Lung (tissue), 12 donors: ENCODE data around the gene GAB2. TPM values are rescaled to one million over a fixed set of nuclear protein-coding genes. Genes with fewer than 3 reads are reported as not detected.

Experiments used
- ATAC-seq: fragments of 200-7000 bp; cut with Tn5 transposase; one replicate; pipeline ENCODE4 v1.9.1; 2020; ENCODE audit warnings: moderate number of reproducible peaks; ENCODE audit not compliant: insufficient read depth, low FRiP score
- DNase-seq, 3 donors: peaks; one replicate each; pipeline ENCODE4 v3.0.0-alpha.2; 2013 to 2017
- H3K27ac ChIP-seq, 2 donors: one replicate each; pipeline ENCODE4 v1.5.1; 2013; ENCODE audit warnings: mild to moderate bottlenecking in 2 of 2, moderate library complexity in 2 of 2, control low read depth in 1 of 2, inconsistent platforms in 1 of 2, low read depth in 1 of 2, low read length in 1 of 2
- H3K27me3 ChIP-seq, 3 donors: one replicate each; pipeline ENCODE4 v1.5.1; 2013; ENCODE audit warnings: low read length in 2 of 3; ENCODE audit not compliant: control insufficient read depth in 3 of 3, insufficient read depth in 3 of 3
- H3K36me3 ChIP-seq, 4 donors: one replicate each; pipeline ENCODE4 v1.5.1; 2013; ENCODE audit warnings: low read length in 4 of 4, mild to moderate bottlenecking in 1 of 4, moderate library complexity in 1 of 4; ENCODE audit not compliant: control insufficient read depth in 4 of 4, insufficient read depth in 4 of 4
- H3K4me1 ChIP-seq, 5 donors: one replicate each; pipeline ENCODE4 v1.5.1; 2013; ENCODE audit warnings: low read length in 5 of 5, mild to moderate bottlenecking in 2 of 5, moderate library complexity in 1 of 5; ENCODE audit not compliant: control insufficient read depth in 5 of 5, insufficient read depth in 5 of 5
- H3K4me3 ChIP-seq: one replicate; pipeline ENCODE4 v1.5.1; 2013; ENCODE audit warnings: mild to moderate bottlenecking, control low read depth, moderate library complexity
- H3K9ac ChIP-seq, 2 donors: one replicate each; pipeline ENCODE4 v1.5.1; 2013; ENCODE audit warnings: low read length in 2 of 2, control low read depth in 1 of 2; ENCODE audit not compliant: insufficient read depth in 1 of 2
- H3K9me3 ChIP-seq, 4 donors: one replicate each; pipeline ENCODE4 v1.5.1; 2013; ENCODE audit warnings: low read length in 3 of 4, mild to moderate bottlenecking in 1 of 4, moderate library complexity in 1 of 4; ENCODE audit not compliant: control insufficient read depth in 4 of 4, insufficient read depth in 3 of 4
- WGBS, 2 donors: extraction: QIAGEN DNeasy Blood & Tissue Kit; methylation state at CpG; one replicate each; pipeline ENCODE4 v1.1.7; 2013; 5-methylcytosine and 5-hydroxymethylcytosine counted together
- polyA plus RNA-seq, 2 donors: library from polyadenylated mRNA; stranded (reverse); fragments of 200-250 nt; gene quantifications; one replicate each; pipeline ENCODE4 v1.2.1, GENCODE V29; 2013
- total RNA-seq, 2 donors: library from RNA; depleted of rRNA in 1 of 2; stranded (reverse); fragments of >200 nt in 1 of 2; gene quantifications; one replicate each; pipeline ENCODE4 v1.2.1, GENCODE V29; 2014 to 2021
- TF ChIP-seq, protein P1 (sequence below): IDR thresholded peaks from 2 replicates; pipeline ENCODE4 v1.5.1; 2012; ENCODE audit warnings: mild to moderate bottlenecking; ENCODE audit errors: control extremely low read depth, extremely low read depth
- donor health status: control.
- donor health status: control.
- donor health status: Bipolar disorder and iron deficiency.
- donor health status: healthy.
- donor health status: DM: yes; HTN: yes; CAD: no.

Gene GAB2
- total and polyA plus RNA-seq, 4 donors: 17.8 to 47.9 (median 23.1) TPM

DNA sequence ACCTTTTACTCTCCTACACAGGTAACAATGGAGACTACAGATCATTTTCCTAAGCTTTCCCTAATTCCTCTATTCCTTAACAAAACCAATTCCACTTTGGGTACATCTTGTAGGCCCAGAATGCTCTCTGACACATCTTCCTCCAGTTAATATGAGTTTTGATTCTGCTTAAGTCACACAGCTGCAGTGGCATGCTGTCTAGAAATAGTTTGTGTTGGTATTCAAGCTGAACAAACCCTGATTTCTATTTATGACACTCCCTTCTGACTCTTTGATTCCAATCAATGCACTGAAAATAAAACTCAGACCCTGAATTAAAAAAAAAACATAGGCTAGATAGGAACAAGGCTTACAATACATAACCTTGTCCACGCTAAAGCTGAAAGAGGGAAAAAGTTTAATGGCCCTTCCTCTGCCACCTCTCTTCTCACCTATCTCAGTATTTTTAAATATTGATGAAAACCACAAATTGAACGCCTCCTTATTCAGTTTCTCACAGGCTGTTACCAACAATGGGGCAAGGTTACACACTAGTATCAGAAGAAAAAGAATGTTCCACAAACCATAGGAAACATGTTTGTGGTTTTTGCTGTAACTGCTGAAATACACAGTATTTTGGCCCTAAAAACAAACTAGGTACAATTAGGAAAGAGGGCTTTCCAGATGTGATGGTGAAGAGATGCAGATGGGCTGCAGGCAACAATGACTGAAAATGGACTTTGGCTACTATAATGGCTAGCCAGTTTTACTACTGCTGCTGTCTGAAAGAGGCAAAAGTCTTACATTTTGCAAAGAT lies 35.7 kb upstream of the GAB2 start:
- TF ChIP-seq, protein P1, sequence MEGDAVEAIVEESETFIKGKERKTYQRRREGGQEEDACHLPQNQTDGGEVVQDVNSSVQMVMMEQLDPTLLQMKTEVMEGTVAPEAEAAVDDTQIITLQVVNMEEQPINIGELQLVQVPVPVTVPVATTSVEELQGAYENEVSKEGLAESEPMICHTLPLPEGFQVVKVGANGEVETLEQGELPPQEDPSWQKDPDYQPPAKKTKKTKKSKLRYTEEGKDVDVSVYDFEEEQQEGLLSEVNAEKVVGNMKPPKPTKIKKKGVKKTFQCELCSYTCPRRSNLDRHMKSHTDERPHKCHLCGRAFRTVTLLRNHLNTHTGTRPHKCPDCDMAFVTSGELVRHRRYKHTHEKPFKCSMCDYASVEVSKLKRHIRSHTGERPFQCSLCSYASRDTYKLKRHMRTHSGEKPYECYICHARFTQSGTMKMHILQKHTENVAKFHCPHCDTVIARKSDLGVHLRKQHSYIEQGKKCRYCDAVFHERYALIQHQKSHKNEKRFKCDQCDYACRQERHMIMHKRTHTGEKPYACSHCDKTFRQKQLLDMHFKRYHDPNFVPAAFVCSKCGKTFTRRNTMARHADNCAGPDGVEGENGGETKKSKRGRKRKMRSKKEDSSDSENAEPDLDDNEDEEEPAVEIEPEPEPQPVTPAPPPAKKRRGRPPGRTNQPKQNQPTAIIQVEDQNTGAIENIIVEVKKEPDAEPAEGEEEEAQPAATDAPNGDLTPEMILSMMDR: no peak
- DNase-seq: no peak
- 48 to 78% methylated on average over 2 of the region's 2 CpGs for WGBS, 2 donors

DNA sequence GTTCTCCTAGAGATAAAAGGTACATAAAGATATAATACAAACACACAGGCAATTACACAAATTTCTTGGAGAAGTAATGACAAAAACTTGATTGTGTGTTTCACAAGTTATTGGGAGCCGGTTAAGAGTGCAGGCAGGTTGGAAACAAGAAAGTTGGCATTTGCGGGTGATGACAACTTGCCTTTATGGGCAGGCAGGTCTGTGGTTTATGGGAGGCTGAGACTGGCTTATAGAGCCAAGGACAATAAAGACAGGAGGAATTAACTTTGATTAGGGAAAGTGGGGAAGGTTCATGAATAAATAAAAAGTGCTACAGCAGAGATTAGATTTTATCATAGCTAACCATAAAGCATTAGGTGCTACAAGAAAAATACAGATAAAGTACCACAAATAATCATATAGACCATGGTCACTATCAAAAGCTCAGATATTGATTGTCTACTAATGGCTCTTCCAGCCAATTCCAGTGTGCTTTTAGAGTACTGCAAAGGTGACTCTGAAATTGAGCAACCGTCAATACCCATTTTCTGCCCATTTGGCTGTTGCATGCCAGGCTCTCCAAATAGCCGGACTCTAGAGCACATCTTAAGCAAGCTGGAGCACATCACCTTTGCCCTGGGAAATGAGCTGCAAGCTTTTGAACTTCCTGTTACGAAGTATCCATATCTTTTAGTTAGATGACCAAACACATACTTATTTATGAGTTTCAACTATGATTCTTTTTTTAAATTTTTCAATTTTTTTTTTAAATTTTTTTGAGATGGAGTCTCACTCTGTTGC lies 33.9 kb upstream of the GAB2 start:
- no peak overlapping the region for H3K27ac ChIP-seq
- H3K36me3 ChIP-seq: peaks cover 0 to 1% (median under 1%) of the 10 kb centered on the region in 4 donors
- H3K9ac ChIP-seq: no peak overlapping the region
- 74 to 86% methylated on average over 5 of the region's 5 CpGs for WGBS, 2 donors
- no peak overlapping the region for H3K4me3 ChIP-seq
- H3K9me3 ChIP-seq: no peaks in the 10 kb centered on the region
- H3K27me3 ChIP-seq: no peaks in the 10 kb centered on the region
- TF ChIP-seq, protein P1: no peak
- DNase-seq (no peak), ATAC-seq (no peak)
- H3K4me1 ChIP-seq: peaks cover 0 to 12% (median 0%) of the 10 kb centered on the region in 5 donors

More for the DNA sequence above, 35.7 kb upstream of the GAB2 start:
- Histone ChIP-seq H3K27ac (no peak overlapping the region), H3K9ac (no peak overlapping the region), H3K9me3 (no peaks in the 10 kb centered on the region), H3K4me3 (no peak overlapping the region), H3K36me3 (peaks cover 0 to 5% (median under 1%) of the 10 kb centered on the region in 4 donors), H3K27me3 (no peaks in the 10 kb centered on the region), H3K4me1 (peaks cover 0 to 12% (median 0%) of the 10 kb centered on the region in 5 donors)
- ATAC-seq: no peak

DNA sequence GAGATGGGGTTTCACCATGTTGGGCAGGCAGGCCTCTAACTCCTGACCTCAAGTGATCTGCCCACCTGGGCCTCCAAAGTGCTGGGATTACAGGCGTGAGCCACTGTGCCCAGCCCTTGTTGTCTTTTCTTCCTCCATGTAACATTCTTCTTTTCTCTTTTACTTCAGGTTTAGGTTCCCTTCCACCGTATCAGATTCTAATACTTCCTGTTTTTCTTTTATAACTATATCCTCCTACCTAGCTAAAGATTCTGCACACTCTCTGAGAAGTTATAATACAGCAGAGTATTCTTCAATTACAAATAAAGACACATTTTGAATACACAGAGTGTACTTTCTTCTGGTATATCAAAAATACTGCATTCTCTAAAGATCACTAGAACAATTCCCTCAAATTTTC lies 33.2 kb upstream of the GAB2 start:
- WGBS, 2 donors: 58 to 74% methylated on average over 2 of the region's 2 CpGs
- TF ChIP-seq, protein P1: no peak
- no peak for ATAC-seq

More for the DNA sequence above, 33.2 kb upstream of the GAB2 start:
- H3K27ac ChIP-seq: no peak overlapping the region
- no peak for DNase-seq
- H3K9me3 ChIP-seq: no peaks in the 10 kb centered on the region
- peaks cover 0 to 12% (median 0%) of the 10 kb centered on the region in 5 donors for H3K4me1 ChIP-seq
- H3K36me3 ChIP-seq: peaks cover 0 to 1% (median 0%) of the 10 kb centered on the region in 4 donors
- H3K4me3 ChIP-seq: no peak overlapping the region
- no peaks in the 10 kb centered on the region for H3K27me3 ChIP-seq
- no peak overlapping the region for H3K9ac ChIP-seq
